HG03196 (cell line): ENCODE results near the gene VWA2.

Experiments used
- ATAC-seq: cut with Tn5 transposase; IDR thresholded peaks from one replicate; pipeline ENCODE4 v1.9.1; 2021; ENCODE audit not compliant: unreplicated experiment

The VWA2 gene

DNA sequence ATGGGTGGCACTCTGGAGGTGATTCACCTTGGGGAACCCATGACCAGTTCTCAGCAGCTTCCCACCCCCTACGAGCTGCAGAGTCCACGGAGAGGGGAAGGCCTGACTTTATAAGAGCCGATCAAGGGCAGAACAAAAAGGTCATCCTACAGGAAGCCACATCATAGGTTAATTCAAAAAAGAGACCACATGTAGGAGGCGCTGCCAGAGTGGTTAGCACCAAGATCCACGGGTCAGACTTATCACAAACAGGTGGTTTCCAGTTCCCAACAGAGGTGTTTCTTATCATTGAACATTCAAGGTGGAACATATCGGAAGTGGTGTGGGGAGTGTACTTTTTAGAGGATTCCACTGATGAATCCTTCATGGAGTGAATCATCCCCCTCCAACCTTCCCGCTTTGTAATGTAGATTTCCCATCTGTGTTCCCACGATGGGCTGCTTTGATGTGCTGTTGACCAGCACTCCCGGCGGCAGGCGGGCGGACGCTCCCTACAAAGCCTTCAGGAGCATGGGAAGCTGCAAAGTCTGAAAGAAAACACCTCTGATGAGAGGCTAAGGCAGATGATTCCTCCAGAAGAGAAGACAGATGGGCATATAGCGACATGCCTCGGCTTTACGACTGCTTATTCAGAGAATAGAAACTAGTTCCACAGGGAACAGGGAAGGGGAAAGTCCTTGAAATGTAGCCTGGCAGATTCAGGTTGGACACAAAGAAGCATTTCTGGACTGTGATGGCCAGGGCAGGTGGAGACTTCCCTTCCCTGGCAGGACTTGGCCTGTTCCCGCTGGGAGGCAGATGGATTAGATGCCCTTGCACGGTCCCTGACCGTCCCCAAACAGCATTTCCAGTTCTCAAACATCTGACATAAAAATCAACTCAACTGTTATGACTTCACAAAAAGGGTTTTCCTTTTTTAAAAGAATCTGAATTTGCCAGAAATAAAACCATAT lies 98.7 kb downstream of the VWA2 start:
- ATAC-seq: no peak

DNA sequence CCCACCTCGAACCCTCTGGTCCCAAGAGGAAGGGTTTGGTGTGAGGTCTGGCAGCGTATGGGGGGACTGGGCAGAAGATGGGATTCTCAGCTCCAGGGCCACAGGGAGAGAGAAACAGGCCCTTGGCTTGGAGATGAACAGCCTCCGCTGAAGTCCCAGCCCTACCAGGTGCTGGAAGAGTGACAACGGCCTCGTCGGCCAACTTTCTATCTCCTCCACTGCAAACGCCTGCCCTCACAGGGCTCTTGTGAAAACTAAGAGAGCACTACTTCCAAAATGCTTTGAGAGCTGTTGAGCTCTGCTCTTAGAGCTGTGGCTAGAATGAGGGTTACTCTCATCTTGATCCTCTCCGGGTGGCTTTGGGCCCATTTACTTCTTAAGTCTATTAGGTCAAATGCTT lies 101.8 kb downstream of the VWA2 start:
- no peak for ATAC-seq
